ENCODE results near the gene UBTF. TPM values are rescaled to one million over a fixed set of nuclear protein-coding genes. Genes with fewer than 3 reads are reported as not detected.

UBTF gene
- total and polyA plus RNA-seq, 9 of the 15 experiments (the other 6 are each of a cell fraction or from before 2014, with no cell fraction given) = 1.2 to 113 (median 83.6) TPM

GRCh38 chr17:44159519-44160210, 59.8 kb downstream of the UBTF start (continued):
- TF ChIP-seq, protein P1, sequence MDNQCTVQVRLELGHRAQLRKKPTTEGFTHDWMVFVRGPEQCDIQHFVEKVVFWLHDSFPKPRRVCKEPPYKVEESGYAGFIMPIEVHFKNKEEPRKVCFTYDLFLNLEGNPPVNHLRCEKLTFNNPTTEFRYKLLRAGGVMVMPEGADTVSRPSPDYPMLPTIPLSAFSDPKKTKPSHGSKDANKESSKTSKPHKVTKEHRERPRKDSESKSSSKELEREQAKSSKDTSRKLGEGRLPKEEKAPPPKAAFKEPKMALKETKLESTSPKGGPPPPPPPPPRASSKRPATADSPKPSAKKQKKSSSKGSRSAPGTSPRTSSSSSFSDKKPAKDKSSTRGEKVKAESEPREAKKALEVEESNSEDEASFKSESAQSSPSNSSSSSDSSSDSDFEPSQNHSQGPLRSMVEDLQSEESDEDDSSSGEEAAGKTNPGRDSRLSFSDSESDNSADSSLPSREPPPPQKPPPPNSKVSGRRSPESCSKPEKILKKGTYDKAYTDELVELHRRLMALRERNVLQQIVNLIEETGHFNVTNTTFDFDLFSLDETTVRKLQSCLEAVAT (IDR thresholded peaks at IDR 0.05) = no peak
- TF ChIP-seq SP2 (IDR thresholded peaks at IDR 0.05; ENCODE audit: extremely low read depth, low read depth, low read length, poor library complexity, severe bottlenecking) (no peak), PHB2 (IDR thresholded peaks at IDR 0.05; ENCODE audit: low read depth) (no peak), MXD1 (CRISPR knock-in tag; IDR thresholded peaks at IDR 0.05; ENCODE audit: borderline replicate concordance, poor library complexity, severe bottlenecking) (no peak), ETV5 (CRISPR knock-in tag; IDR thresholded peaks at IDR 0.05; ENCODE audit: low read depth) (no peak), TOE1 (IDR thresholded peaks at IDR 0.05; ENCODE audit: borderline replicate concordance) (peak; percentile 96), TOE1 (CRISPR knock-in tag; IDR thresholded peaks at IDR 0.05; ENCODE audit: borderline replicate concordance, low read depth) (no peak), GABPA (tag; conservative IDR thresholded peaks at IDR 0.05; ENCODE audit: low read depth) (no peak), KHSRP (IDR thresholded peaks at IDR 0.05) (no peak), E2F8 (IDR thresholded peaks at IDR 0.05; ENCODE audit: low read depth, partially characterized antibody) (no peak), TBL1XR1 (IDR thresholded peaks at IDR 0.05; ENCODE audit: low read length in 2 of 2) (no peak), MTA1 (IDR thresholded peaks at IDR 0.05; ENCODE audit: borderline replicate concordance) (peak; percentile 36; the same call in 1 of the 2 replicates)
- TF ChIP-seq, protein P2, sequence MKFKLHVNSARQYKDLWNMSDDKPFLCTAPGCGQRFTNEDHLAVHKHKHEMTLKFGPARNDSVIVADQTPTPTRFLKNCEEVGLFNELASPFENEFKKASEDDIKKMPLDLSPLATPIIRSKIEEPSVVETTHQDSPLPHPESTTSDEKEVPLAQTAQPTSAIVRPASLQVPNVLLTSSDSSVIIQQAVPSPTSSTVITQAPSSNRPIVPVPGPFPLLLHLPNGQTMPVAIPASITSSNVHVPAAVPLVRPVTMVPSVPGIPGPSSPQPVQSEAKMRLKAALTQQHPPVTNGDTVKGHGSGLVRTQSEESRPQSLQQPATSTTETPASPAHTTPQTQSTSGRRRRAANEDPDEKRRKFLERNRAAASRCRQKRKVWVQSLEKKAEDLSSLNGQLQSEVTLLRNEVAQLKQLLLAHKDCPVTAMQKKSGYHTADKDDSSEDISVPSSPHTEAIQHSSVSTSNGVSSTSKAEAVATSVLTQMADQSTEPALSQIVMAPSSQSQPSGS (CRISPR knock-in tag; IDR thresholded peaks at IDR 0.05) = no peak
- TF ChIP-seq, protein P3, sequence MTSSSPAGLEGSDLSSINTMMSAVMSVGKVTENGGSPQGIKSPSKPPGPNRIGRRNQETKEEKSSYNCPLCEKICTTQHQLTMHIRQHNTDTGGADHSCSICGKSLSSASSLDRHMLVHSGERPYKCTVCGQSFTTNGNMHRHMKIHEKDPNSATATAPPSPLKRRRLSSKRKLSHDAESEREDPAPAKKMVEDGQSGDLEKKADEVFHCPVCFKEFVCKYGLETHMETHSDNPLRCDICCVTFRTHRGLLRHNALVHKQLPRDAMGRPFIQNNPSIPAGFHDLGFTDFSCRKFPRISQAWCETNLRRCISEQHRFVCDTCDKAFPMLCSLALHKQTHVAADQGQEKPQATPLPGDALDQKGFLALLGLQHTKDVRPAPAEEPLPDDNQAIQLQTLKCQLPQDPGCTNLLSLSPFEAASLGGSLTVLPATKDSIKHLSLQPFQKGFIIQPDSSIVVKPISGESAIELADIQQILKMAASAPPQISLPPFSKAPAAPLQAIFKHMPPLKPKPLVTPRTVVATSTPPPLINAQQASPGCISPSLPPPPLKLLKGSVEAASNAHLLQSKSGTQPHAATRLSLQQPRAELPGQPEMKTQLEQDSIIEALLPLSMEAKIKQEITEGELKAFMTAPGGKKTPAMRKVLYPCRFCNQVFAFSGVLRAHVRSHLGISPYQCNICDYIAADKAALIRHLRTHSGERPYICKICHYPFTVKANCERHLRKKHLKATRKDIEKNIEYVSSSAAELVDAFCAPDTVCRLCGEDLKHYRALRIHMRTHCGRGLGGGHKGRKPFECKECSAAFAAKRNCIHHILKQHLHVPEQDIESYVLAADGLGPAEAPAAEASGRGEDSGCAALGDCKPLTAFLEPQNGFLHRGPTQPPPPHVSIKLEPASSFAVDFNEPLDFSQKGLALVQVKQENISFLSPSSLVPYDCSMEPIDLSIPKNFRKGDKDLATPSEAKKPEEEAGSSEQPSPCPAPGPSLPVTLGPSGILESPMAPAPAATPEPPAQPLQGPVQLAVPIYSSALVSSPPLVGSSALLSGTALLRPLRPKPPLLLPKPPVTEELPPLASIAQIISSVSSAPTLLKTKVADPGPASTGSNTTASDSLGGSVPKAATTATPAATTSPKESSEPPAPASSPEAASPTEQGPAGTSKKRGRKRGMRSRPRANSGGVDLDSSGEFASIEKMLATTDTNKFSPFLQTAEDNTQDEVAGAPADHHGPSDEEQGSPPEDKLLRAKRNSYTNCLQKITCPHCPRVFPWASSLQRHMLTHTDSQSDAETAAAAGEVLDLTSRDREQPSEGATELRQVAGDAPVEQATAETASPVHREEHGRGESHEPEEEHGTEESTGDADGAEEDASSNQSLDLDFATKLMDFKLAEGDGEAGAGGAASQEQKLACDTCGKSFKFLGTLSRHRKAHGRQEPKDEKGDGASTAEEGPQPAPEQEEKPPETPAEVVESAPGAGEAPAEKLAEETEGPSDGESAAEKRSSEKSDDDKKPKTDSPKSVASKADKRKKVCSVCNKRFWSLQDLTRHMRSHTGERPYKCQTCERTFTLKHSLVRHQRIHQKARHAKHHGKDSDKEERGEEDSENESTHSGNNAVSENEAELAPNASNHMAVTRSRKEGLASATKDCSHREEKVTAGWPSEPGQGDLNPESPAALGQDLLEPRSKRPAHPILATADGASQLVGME (CRISPR knock-in tag; IDR thresholded peaks at IDR 0.05) = no peak

Measured in K562 (cell line).